Prostate gland (tissue), 2 donors: ENCODE results near the gene LPAR1. TPM values are rescaled to one million over a fixed set of nuclear protein-coding genes. Genes with fewer than 3 reads are reported as not detected.

Experiments used
- DNase-seq: peaks from one replicate; pipeline ENCODE4 v3.0.0-alpha.2; 2019; ENCODE audit warnings: low spot score
- H3K27ac ChIP-seq, 2 donors: fragments of 200-600 bp; sonication (generic); 2 replicates each; pipeline ENCODE4 v1.5.1; 2017 to 2019
- H3K27me3 ChIP-seq: fragments of 200-600 bp; sonication (generic); replicated peaks from 2 replicates; pipeline ENCODE4 v1.5.1; 2019; ENCODE audit not compliant: insufficient read depth
- H3K36me3 ChIP-seq, 2 donors: fragments of 200-600 bp; sonication (generic); 1 replicate in 1 of 2; 2 replicates in 1 of 2; pipeline versions ENCODE4 v1.5.1 to v1.8.1; 2017 to 2019
- H3K4me1 ChIP-seq: fragments of 200-600 bp; sonication (generic); replicated peaks from 2 replicates; pipeline ENCODE4 v1.5.1; 2019
- H3K4me3 ChIP-seq, 2 donors: fragments of 200-600 bp; sonication (generic); 2 replicates each; pipeline ENCODE4 v1.5.1; 2017 to 2019
- H3K9me3 ChIP-seq: fragments of 200-600 bp; sonication (generic); 2 replicates; pipeline ENCODE4 v1.5.1; 2017
- POLR2A ChIP-seq: fragments of 450-650 bp; IDR thresholded peaks from one replicate; pipeline ENCODE4 v1.6.1; 2016; ENCODE audit warnings: antibody characterized with exemption, mild to moderate bottlenecking
- POLR2AphosphoS5 ChIP-seq: sonication (generic); formaldehyde crosslinking; IDR thresholded peaks from one replicate; pipeline ENCODE4 v1.6.1; 2017; ENCODE audit warnings: antibody characterized with exemption
- WGBS: methylation state at CpG from one replicate; pipeline ENCODE4 v1.1.5; 2018; 5-methylcytosine and 5-hydroxymethylcytosine counted together
- intact Hi-C: fragments of 100-400 bp; cut with DNase I; formaldehyde crosslinking; loops from one replicate; pipeline ENCODE4 v1.14.2; 2022
- total RNA-seq, 2 donors: library from RNA; depleted of rRNA; stranded (reverse); fragments of >200 nt; gene quantifications; one replicate each; pipeline ENCODE4 v1.1.0, GENCODE V29; 2016
- TF ChIP-seq, protein P1 (sequence below), 4 experiments: fragments of 200-600 bp in 2 of 4; fragments of 450-650 bp in 2 of 4; sonication (generic) in 2 of 4; IDR thresholded peaks; 1 replicate in 3 of 4; 2 replicates in 1 of 4; pipeline ENCODE4 v1.5.1; 2016 to 2019; ENCODE audit warnings: antibody characterized with exemption in 4 of 4, mild to moderate bottlenecking in 2 of 4, moderate library complexity in 2 of 4

LPAR1 gene
- total RNA-seq, 2 donors from 2014 or later, result 10.8 to 29.2 TPM

GRCh38 chr9:110977259-110977709 lies 61.0 kb downstream of the LPAR1 start:
- Histone ChIP-seq H3K4me1 (no peaks in the 10 kb centered on the region), H3K27me3 (no peaks in the 10 kb centered on the region), H3K27ac (no peak overlapping the region), H3K9me3 (no peaks in the 10 kb centered on the region), H3K36me3 (no peaks in the 10 kb centered on the region), H3K4me3 (no peak overlapping the region)
- intact Hi-C loops, result no loop called here
- TF ChIP-seq, protein P1, sequence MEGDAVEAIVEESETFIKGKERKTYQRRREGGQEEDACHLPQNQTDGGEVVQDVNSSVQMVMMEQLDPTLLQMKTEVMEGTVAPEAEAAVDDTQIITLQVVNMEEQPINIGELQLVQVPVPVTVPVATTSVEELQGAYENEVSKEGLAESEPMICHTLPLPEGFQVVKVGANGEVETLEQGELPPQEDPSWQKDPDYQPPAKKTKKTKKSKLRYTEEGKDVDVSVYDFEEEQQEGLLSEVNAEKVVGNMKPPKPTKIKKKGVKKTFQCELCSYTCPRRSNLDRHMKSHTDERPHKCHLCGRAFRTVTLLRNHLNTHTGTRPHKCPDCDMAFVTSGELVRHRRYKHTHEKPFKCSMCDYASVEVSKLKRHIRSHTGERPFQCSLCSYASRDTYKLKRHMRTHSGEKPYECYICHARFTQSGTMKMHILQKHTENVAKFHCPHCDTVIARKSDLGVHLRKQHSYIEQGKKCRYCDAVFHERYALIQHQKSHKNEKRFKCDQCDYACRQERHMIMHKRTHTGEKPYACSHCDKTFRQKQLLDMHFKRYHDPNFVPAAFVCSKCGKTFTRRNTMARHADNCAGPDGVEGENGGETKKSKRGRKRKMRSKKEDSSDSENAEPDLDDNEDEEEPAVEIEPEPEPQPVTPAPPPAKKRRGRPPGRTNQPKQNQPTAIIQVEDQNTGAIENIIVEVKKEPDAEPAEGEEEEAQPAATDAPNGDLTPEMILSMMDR (IDR thresholded peaks at IDR 0.05), result no peak
- no peak for TF ChIP-seq POLR2AphosphoS5
- TF ChIP-seq POLR2A, result no peak
- 18% methylated on average over 3 of the region's 3 CpGs for WGBS
- DNase-seq, result no peak

GRCh38 chr9:110975969-110976368 lies 62.3 kb downstream of the LPAR1 start:
- WGBS, result 77% methylated on average over 6 of the region's 6 CpGs
- intact Hi-C loops, result no loop called here
- Histone ChIP-seq H3K27me3 (no peaks in the 10 kb centered on the region), H3K4me3 (no peak overlapping the region), H3K9me3 (no peaks in the 10 kb centered on the region), H3K4me1 (no peaks in the 10 kb centered on the region), H3K27ac (no peak overlapping the region), H3K36me3 (no peaks in the 10 kb centered on the region)
- TF ChIP-seq, protein P1 (IDR thresholded peaks at IDR 0.05), result no peak
- TF ChIP-seq POLR2AphosphoS5, result no peak
- no peak for TF ChIP-seq POLR2A
- DNase-seq, result no peak

- no peaks in the 10 kb centered on the region for H3K36me3 ChIP-seq
- TF ChIP-seq, protein P1 (IDR thresholded peaks at IDR 0.05), result no peak
- TF ChIP-seq POLR2AphosphoS5 (no peak), POLR2A (no peak)
- no peak overlapping the region for H3K27ac ChIP-seq
- no peak for DNase-seq
- no peaks in the 10 kb centered on the region for H3K9me3 ChIP-seq
- H3K4me3 ChIP-seq, result no peak overlapping the region
- intact Hi-C loops, result no loop called here
- H3K27me3 ChIP-seq, result no peaks in the 10 kb centered on the region
- 73% methylated on average over 2 of the region's 2 CpGs for WGBS
- no peaks in the 10 kb centered on the region for H3K4me1 ChIP-seq
Observed at GRCh38 chr9:110975278-110975677, 63.0 kb downstream of the LPAR1 start.

- WGBS, result 62% methylated on average over 5 of the region's 5 CpGs
- H3K27me3 ChIP-seq, result no peaks in the 10 kb centered on the region
- no peaks in the 10 kb centered on the region for H3K4me1 ChIP-seq
- no peak overlapping the region for H3K27ac ChIP-seq
- no peak for TF ChIP-seq POLR2A
- TF ChIP-seq POLR2AphosphoS5, result no peak
- TF ChIP-seq, protein P1 (IDR thresholded peaks at IDR 0.05), result no peak
- intact Hi-C loops, result no loop called here
- no peaks in the 10 kb centered on the region for H3K36me3 ChIP-seq
- no peak overlapping the region for H3K4me3 ChIP-seq
- no peaks in the 10 kb centered on the region for H3K9me3 ChIP-seq
- DNase-seq, result no peak
Observed at GRCh38 chr9:110971705-110972104, 66.6 kb downstream of the LPAR1 start.

- Histone ChIP-seq H3K9me3 (no peaks in the 10 kb centered on the region), H3K27me3 (no peaks in the 10 kb centered on the region), H3K27ac (no peak overlapping the region), H3K36me3 (no peaks in the 10 kb centered on the region), H3K4me1 (no peaks in the 10 kb centered on the region), H3K4me3 (no peak overlapping the region)
- DNase-seq, result no peak
- TF ChIP-seq POLR2A (no peak), POLR2AphosphoS5 (no peak)
- TF ChIP-seq, protein P1 (IDR thresholded peaks at IDR 0.05), result no peak
- WGBS, result 41% methylated on average over 2 of the region's 2 CpGs
- intact Hi-C loops, result no loop called here
Observed at GRCh38 chr9:110971234-110971633, 67.0 kb downstream of the LPAR1 start.
